HCT116 (cell line): ENCODE data around the gene VTI1B. TPM values are rescaled to one million over a fixed set of nuclear protein-coding genes. Genes with fewer than 3 reads are reported as not detected.
A peak's percentile ranks its signal among the peaks of the same experiment; 100 is the strongest.

Experiments
- ATAC-seq: fragments of 200-7000 bp; cut with Tn5 transposase; 2 replicates; pipeline ENCODE4 v1.9.1; 2020; ENCODE audit warnings: mild to moderate bottlenecking, moderate library complexity
- BruUV-seq: library from RNA; stranded (reverse); fragments of 400-500 nt; replicated peaks from 2 replicates; lab custom pipeline; 2021; lab: Mats Ljungman, UMichigan
- CTCF ChIA-PET: fragments of 300-600 bp; sonication (Branson Sonifier 250); formaldehyde crosslinking; loops from one replicate; lab custom pipeline; 2021; ENCODE audit warnings: antibody characterized with exemption; lab: Charles Lee
- POLR2A ChIA-PET: fragments of 300-600, 350-600 bp; sonication (Branson Sonifier 250); formaldehyde crosslinking; loops from one replicate; lab custom pipeline; 2021; ENCODE audit warnings: antibody characterized with exemption; lab: Charles Lee
- RAD21 ChIA-PET, 2 experiments: fragments of 300-600 bp; sonication (Branson Sonifier 250); formaldehyde crosslinking; loops; one replicate each; lab custom pipeline; 2023; ENCODE audit warnings: low total read pairs in 2 of 2; ENCODE audit not compliant: uncharacterized antibody in 2 of 2, unreplicated experiment in 2 of 2, low non-redundant PET in 1 of 2; lab: Charles Lee
- DNase-seq: peaks from one replicate; pipeline ENCODE4 v3.0.0-alpha.2; 2010; ENCODE audit warnings: low read depth, low spot score
- H2AFZ ChIP-seq: fragments of 200-600 bp; shearing (Covaris generic), sonication (generic); 2 replicates; pipeline ENCODE4 v1.6.1; 2017; ENCODE audit warnings: low read depth, mixed run types, mixed read lengths, antibody characterized with exemption, low read length; ENCODE audit not compliant: poor library complexity, severe bottlenecking
- H3K27ac ChIP-seq: 2 replicates; pipeline ENCODE4 v1.5.1; 2012; ENCODE audit warnings: low read depth, low read length
- H3K27me3 ChIP-seq: fragments of 200-600 bp; sonication (generic); 2 replicates; pipeline ENCODE4 v1.6.1; 2016; ENCODE audit warnings: mixed run types, low read length, mixed read lengths; ENCODE audit not compliant: insufficient read depth
- H3K36me3 ChIP-seq, 2 experiments: fragments of 200-500 bp in 1 of 2; fragments of 200-600 bp in 1 of 2; sonication (Bioruptor generic) in 1 of 2; sonication (generic) in 1 of 2; 2 replicates each; pipeline versions ENCODE4 v1.5.1 to v1.6.1; 2014 to 2016; ENCODE audit warnings: low read length in 2 of 2, inconsistent platforms in 1 of 2, mixed read lengths in 1 of 2, mixed run types in 1 of 2; ENCODE audit not compliant: insufficient read depth in 2 of 2, control insufficient read depth in 1 of 2
- H3K4me1 ChIP-seq, 2 experiments: fragments of 200-600 bp in 1 of 2; sonication (generic) in 1 of 2; 2 replicates each; pipeline versions ENCODE4 v1.5.1 to v1.6.1; 2012 to 2017; ENCODE audit warnings: low read length in 2 of 2, inconsistent platforms in 1 of 2, mild to moderate bottlenecking in 1 of 2, mixed read lengths in 1 of 2, mixed run types in 1 of 2, moderate library complexity in 1 of 2; ENCODE audit not compliant: insufficient read depth in 2 of 2, control insufficient read depth in 1 of 2
- H3K4me2 ChIP-seq: fragments of 200-600 bp; sonication (generic); 2 replicates; pipeline ENCODE4 v1.6.1; 2017; ENCODE audit warnings: mixed run types, low read length, mixed read lengths
- H3K4me3 ChIP-seq, 2 experiments: fragments of 200-600 bp in 1 of 2; sonication (generic) in 1 of 2; replicated peaks in 1 of 2; 2 replicates each; pipeline ENCODE4 v1.5.1; 2011 to 2016; ENCODE audit warnings: low read length in 2 of 2, control low read depth in 1 of 2, low read depth in 1 of 2, mild to moderate bottlenecking in 1 of 2, mixed read lengths in 1 of 2, mixed run types in 1 of 2
- H3K79me2 ChIP-seq: fragments of 200-600 bp; sonication (generic); 2 replicates; pipeline ENCODE4 v1.6.1; 2017; ENCODE audit warnings: mild to moderate bottlenecking, mixed run types, low read length, moderate library complexity, mixed read lengths; ENCODE audit not compliant: insufficient read depth
- H3K9ac ChIP-seq: fragments of 200-600 bp; sonication (generic); 2 replicates; pipeline ENCODE4 v1.6.1; 2016; ENCODE audit warnings: low read length, mixed read lengths
- H3K9me2 ChIP-seq: fragments of 200-600 bp; sonication (generic), shearing (Covaris generic); 2 replicates; pipeline ENCODE4 v1.6.1; 2017; ENCODE audit warnings: mixed run types, mild to moderate bottlenecking, moderate library complexity; ENCODE audit not compliant: insufficient read depth
- H3K9me3 ChIP-seq, 2 experiments: fragments of 200-500 bp in 1 of 2; fragments of 200-600 bp in 1 of 2; sonication (Bioruptor generic) in 1 of 2; sonication (generic) in 1 of 2; 2 replicates each; pipeline ENCODE4 v1.6.1; 2014 to 2017; ENCODE audit warnings: low read length in 2 of 2, mixed read lengths in 2 of 2, inconsistent platforms in 1 of 2, low read depth in 1 of 2, mild to moderate bottlenecking in 1 of 2, mixed run types in 1 of 2, moderate library complexity in 1 of 2; ENCODE audit not compliant: control insufficient read depth in 1 of 2, insufficient read depth in 1 of 2
- H4K20me1 ChIP-seq: fragments of 200-600 bp; sonication (generic), shearing (Covaris generic); 2 replicates; pipeline ENCODE4 v1.6.1; 2017; ENCODE audit warnings: mixed run types, mild to moderate bottlenecking, moderate library complexity; ENCODE audit not compliant: insufficient read depth
- CBX3 ChIP-seq: IDR thresholded peaks from 2 replicates; pipeline ENCODE4 v1.6.1; 2012; ENCODE audit warnings: low read depth
- POLR2AphosphoS5 ChIP-seq: IDR thresholded peaks from 2 replicates; pipeline ENCODE4 v1.6.1; 2011; ENCODE audit warnings: mild to moderate bottlenecking, low read depth, low read length, moderate library complexity
- RAD21 ChIP-seq: IDR thresholded peaks from 2 replicates; pipeline ENCODE4 v1.6.1; 2012; ENCODE audit warnings: low read depth, mild to moderate bottlenecking
- SP1 ChIP-seq: IDR thresholded peaks from 2 replicates; pipeline ENCODE4 v1.6.1; 2012; ENCODE audit warnings: low read depth
- SRF ChIP-seq: IDR thresholded peaks from 2 replicates; pipeline ENCODE4 v1.6.1; 2012; ENCODE audit warnings: low read depth
- TCF7L2 ChIP-seq: IDR thresholded peaks from 2 replicates; pipeline ENCODE4 v1.7.0; 2011; ENCODE audit warnings: borderline replicate concordance, inconsistent platforms; ENCODE audit not compliant: insufficient read depth, insufficient read length; ENCODE audit errors: extremely low read depth
- YY1 ChIP-seq: IDR thresholded peaks from 2 replicates; pipeline ENCODE4 v1.6.1; 2011; ENCODE audit warnings: low read length, low read depth, moderate library complexity, mild to moderate bottlenecking; ENCODE audit not compliant: insufficient replicate concordance; ENCODE audit errors: extremely low read depth
- ZNF274 ChIP-seq: fragments of 200-500 bp; sonication (Bioruptor generic); IDR thresholded peaks from 2 replicates; pipeline ENCODE4 v1.6.1; 2014; ENCODE audit warnings: mild to moderate bottlenecking, low read depth, low read length, inconsistent platforms
- intact Hi-C: fragments of 100-400 bp; cut with micrococcal nuclease; formaldehyde crosslinking; loops from 2 replicates; pipeline ENCODE4 v1.10.0; 2022
- total RNA-seq: library from RNA; stranded (reverse); gene quantifications from one replicate; pipeline ENCODE4 v1.2.1, GENCODE V29; 2021; ENCODE audit not compliant: unreplicated experiment
- TF ChIP-seq, protein P1 (sequence below), 3 experiments: fragments of 200-600 bp in 1 of 3; sonication (generic) in 1 of 3; IDR thresholded peaks in 2 of 3; conservative IDR thresholded peaks in 1 of 3; 2 replicates each; pipeline ENCODE4 v1.5.1; 2012 to 2017; ENCODE audit warnings: low read depth in 2 of 3, low read length in 2 of 3, antibody characterized with exemption in 1 of 3, borderline replicate concordance in 1 of 3, control low read depth in 1 of 3, mild to moderate bottlenecking in 1 of 3, mixed read lengths in 1 of 3, mixed run types in 1 of 3, moderate library complexity in 1 of 3; ENCODE audit not compliant: insufficient read depth in 1 of 3
- TF ChIP-seq, protein P2 (sequence below): IDR thresholded peaks from 2 replicates; pipeline ENCODE4 v1.6.1; 2012; ENCODE audit warnings: low read depth
- TF ChIP-seq, protein P3 (sequence below): IDR thresholded peaks from 2 replicates; pipeline ENCODE4 v1.6.1; 2012

The VTI1B gene
- total RNA-seq, 1 experiment from 2014 or later = 86.3 TPM

DNA sequence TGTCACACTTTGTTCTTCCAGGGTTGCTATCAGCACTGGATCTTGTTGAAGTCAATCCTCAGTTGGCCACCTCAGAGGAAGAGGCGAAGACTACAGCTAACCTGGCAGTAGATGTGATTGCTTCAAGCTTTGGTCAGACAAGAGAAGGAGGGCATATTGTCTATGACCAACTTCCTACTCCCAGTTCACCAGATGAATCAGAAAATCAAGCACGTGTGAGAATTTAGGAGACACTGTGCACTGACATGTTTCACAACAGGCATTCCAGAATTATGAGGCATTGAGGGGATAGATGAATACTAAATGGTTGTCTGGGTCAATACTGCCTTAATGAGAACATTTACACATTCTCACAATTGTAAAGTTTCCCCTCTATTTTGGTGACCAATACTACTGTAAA, 23.7 kb downstream of the VTI1B start:
- Histone ChIP-seq H3K4me2 (no peak overlapping the region), H3K27me3 (no peaks in the 10 kb centered on the region), H3K4me3 (no peak overlapping the region), H3K27ac (no peak overlapping the region), H2AFZ (no peak overlapping the region), H3K4me1 (no peaks in the 10 kb centered on the region), H3K9me2 (no peaks in the 10 kb centered on the region), H3K9ac (no peak overlapping the region), H4K20me1 (no peaks in the 10 kb centered on the region), H3K9me3 (no peaks in the 10 kb centered on the region), H3K79me2 (no peaks in the 10 kb centered on the region), H3K36me3 (peaks cover 15 to 30% of the 10 kb centered on the region in 2 experiments; a peak in 3 of 4 replicates)
- intact Hi-C loops = no loop called here
- ATAC-seq = no peak
- ChIA-PET RAD21 (no interaction called here), POLR2A (no interaction called here), CTCF (no interaction called here)
- BruUV-seq = TSS peak; percentile 11
- TF ChIP-seq, protein P1, sequence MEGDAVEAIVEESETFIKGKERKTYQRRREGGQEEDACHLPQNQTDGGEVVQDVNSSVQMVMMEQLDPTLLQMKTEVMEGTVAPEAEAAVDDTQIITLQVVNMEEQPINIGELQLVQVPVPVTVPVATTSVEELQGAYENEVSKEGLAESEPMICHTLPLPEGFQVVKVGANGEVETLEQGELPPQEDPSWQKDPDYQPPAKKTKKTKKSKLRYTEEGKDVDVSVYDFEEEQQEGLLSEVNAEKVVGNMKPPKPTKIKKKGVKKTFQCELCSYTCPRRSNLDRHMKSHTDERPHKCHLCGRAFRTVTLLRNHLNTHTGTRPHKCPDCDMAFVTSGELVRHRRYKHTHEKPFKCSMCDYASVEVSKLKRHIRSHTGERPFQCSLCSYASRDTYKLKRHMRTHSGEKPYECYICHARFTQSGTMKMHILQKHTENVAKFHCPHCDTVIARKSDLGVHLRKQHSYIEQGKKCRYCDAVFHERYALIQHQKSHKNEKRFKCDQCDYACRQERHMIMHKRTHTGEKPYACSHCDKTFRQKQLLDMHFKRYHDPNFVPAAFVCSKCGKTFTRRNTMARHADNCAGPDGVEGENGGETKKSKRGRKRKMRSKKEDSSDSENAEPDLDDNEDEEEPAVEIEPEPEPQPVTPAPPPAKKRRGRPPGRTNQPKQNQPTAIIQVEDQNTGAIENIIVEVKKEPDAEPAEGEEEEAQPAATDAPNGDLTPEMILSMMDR (IDR thresholded peaks at IDR 0.05 in 2 of 3, conservative IDR thresholded peaks at IDR 0.05 in 1 of 3; ENCODE audit: borderline replicate concordance in 1 of 3, insufficient read depth in 1 of 3, low read depth in 2 of 3, low read length in 2 of 3) = no peak
- DNase-seq = no peak

DNA sequence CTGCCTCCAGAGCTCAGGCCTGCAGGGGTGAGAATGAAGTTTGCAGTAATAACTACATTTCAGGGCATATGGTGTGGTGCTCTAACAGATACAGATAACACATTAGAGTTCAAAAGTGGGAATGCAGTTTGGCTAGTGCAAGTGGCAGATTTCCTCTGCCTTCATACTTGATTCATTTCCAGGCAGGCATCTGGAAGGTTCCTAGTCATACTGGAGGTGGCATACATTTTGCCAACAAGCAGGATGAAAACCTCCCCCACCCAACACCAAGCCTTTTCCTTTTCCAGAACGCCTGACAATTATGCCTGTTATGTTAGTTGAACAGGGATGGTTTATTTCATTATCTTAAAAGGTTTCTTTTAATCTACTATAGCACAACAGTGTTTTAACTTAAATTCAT, 24.3 kb downstream of the VTI1B start:
- Histone ChIP-seq H3K4me2 (no peak overlapping the region), H4K20me1 (no peaks in the 10 kb centered on the region), H2AFZ (no peak overlapping the region), H3K36me3 (peaks cover 15 to 27% of the 10 kb centered on the region in 2 experiments; a peak in 3 of 4 replicates), H3K9ac (no peak overlapping the region), H3K9me3 (no peaks in the 10 kb centered on the region), H3K27ac (no peak overlapping the region), H3K79me2 (no peaks in the 10 kb centered on the region), H3K4me1 (no peaks in the 10 kb centered on the region), H3K4me3 (no peak overlapping the region), H3K9me2 (no peaks in the 10 kb centered on the region), H3K27me3 (no peaks in the 10 kb centered on the region)
- RAD21 ChIA-PET = no interaction called here
- POLR2A ChIA-PET = no interaction called here
- CTCF ChIA-PET = no interaction called here
- ATAC-seq (no peak), DNase-seq (no peak)
- intact Hi-C loops = no loop called here
- no TSS peak for BruUV-seq
- TF ChIP-seq TCF7L2 (no peak), SRF (no peak), RAD21 (no peak), SP1 (no peak), CBX3 (no peak), POLR2AphosphoS5 (no peak), ZNF274 (no peak), YY1 (no peak)
- TF ChIP-seq, protein P1 (IDR thresholded peaks at IDR 0.05 in 2 of 3, conservative IDR thresholded peaks at IDR 0.05 in 1 of 3; ENCODE audit: borderline replicate concordance in 1 of 3, insufficient read depth in 1 of 3, low read depth in 2 of 3, low read length in 2 of 3) = no peak
- TF ChIP-seq, protein P2, sequence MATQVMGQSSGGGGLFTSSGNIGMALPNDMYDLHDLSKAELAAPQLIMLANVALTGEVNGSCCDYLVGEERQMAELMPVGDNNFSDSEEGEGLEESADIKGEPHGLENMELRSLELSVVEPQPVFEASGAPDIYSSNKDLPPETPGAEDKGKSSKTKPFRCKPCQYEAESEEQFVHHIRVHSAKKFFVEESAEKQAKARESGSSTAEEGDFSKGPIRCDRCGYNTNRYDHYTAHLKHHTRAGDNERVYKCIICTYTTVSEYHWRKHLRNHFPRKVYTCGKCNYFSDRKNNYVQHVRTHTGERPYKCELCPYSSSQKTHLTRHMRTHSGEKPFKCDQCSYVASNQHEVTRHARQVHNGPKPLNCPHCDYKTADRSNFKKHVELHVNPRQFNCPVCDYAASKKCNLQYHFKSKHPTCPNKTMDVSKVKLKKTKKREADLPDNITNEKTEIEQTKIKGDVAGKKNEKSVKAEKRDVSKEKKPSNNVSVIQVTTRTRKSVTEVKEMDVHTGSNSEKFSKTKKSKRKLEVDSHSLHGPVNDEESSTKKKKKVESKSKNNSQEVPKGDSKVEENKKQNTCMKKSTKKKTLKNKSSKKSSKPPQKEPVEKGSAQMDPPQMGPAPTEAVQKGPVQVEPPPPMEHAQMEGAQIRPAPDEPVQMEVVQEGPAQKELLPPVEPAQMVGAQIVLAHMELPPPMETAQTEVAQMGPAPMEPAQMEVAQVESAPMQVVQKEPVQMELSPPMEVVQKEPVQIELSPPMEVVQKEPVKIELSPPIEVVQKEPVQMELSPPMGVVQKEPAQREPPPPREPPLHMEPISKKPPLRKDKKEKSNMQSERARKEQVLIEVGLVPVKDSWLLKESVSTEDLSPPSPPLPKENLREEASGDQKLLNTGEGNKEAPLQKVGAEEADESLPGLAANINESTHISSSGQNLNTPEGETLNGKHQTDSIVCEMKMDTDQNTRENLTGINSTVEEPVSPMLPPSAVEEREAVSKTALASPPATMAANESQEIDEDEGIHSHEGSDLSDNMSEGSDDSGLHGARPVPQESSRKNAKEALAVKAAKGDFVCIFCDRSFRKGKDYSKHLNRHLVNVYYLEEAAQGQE = no peak
- TF ChIP-seq, protein P3, sequence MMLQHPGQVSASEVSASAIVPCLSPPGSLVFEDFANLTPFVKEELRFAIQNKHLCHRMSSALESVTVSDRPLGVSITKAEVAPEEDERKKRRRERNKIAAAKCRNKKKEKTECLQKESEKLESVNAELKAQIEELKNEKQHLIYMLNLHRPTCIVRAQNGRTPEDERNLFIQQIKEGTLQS = no peak
